SU-DHL-6 (cell line): ENCODE results near the gene ITPR2.

Experiments
- H2AFZ ChIP-seq: fragments of 200-600 bp; sonication (generic); 2 replicates; pipeline ENCODE4 v1.6.1; 2014; ENCODE audit warnings: low read depth, mild to moderate bottlenecking, moderate library complexity, mixed read lengths, antibody characterized with exemption, low read length; ENCODE audit not compliant: severe bottlenecking
- H3F3A ChIP-seq: fragments of 200-600 bp; shearing (Covaris generic); 2 replicates; pipeline ENCODE4 v1.6.0; 2016; ENCODE audit warnings: antibody characterized with exemption, mild to moderate bottlenecking; ENCODE audit not compliant: insufficient read depth
- H3K27ac ChIP-seq: fragments of 200-600 bp; sonication (generic); 2 replicates; pipeline ENCODE4 v1.5.1; 2016; ENCODE audit warnings: low read depth, mild to moderate bottlenecking, low read length, moderate library complexity, mixed read lengths
- H3K27me3 ChIP-seq: fragments of 200-600 bp; sonication (generic), shearing (Covaris generic); 2 replicates; pipeline ENCODE4 v1.6.0; 2014; ENCODE audit warnings: mild to moderate bottlenecking, low read length
- H3K36me3 ChIP-seq: fragments of 200-600 bp; sonication (generic); 2 replicates; pipeline ENCODE4 v1.6.1; 2014; ENCODE audit warnings: mild to moderate bottlenecking, low read length, mixed read lengths
- H3K4me2 ChIP-seq: fragments of 300-600, 200-600 bp; shearing (Covaris generic), sonication (generic); 2 replicates; pipeline ENCODE4 v1.6.0; 2014; ENCODE audit warnings: low read length, low read depth, mild to moderate bottlenecking; ENCODE audit not compliant: poor library complexity, severe bottlenecking
- H3K4me3 ChIP-seq: fragments of 200-600 bp; sonication (generic); 2 replicates; pipeline ENCODE4 v1.5.1; 2014; ENCODE audit warnings: antibody characterized with exemption, low read length, mild to moderate bottlenecking, mixed read lengths; ENCODE audit not compliant: insufficient read depth, poor library complexity, severe bottlenecking
- H3K79me2 ChIP-seq: fragments of 200-600 bp; sonication (generic); 2 replicates; pipeline ENCODE4 v1.6.1; 2014; ENCODE audit warnings: mild to moderate bottlenecking, low read length, moderate library complexity; ENCODE audit not compliant: insufficient read depth
- H3K9ac ChIP-seq: fragments of 200-600 bp; sonication (generic); 2 replicates; pipeline ENCODE4 v1.7.0; 2014; ENCODE audit warnings: mild to moderate bottlenecking, low read length
- H3K9me2 ChIP-seq: fragments of 200-600 bp; sonication (generic); replicated peaks from 2 replicates; pipeline ENCODE4 v1.6.1; 2014; ENCODE audit warnings: low read length; ENCODE audit not compliant: insufficient read depth
- H3K9me3 ChIP-seq: fragments of 200-600 bp; sonication (generic); 2 replicates; pipeline ENCODE4 v1.6.1; 2014; ENCODE audit warnings: low read length, mixed read lengths; ENCODE audit not compliant: insufficient read depth
- H4K20me1 ChIP-seq: fragments of 200-600 bp; sonication (generic); 2 replicates; pipeline ENCODE4 v1.6.1; 2014; ENCODE audit warnings: low read depth, mild to moderate bottlenecking, antibody characterized with exemption, low read length, moderate library complexity, mixed read lengths
- CTCF ChIP-seq: fragments of 200-600 bp; sonication (generic); IDR thresholded peaks from one replicate; pipeline ENCODE4 v1.5.1; 2017; ENCODE audit warnings: antibody characterized with exemption, mild to moderate bottlenecking, low read length, moderate library complexity; ENCODE audit not compliant: insufficient read depth, poor library complexity, severe bottlenecking
- EZH2phosphoT487 ChIP-seq: fragments of 200-600 bp; sonication (generic), shearing (Covaris generic); conservative IDR thresholded peaks from 2 replicates; pipeline ENCODE4 v1.6.1; 2018; ENCODE audit warnings: mild to moderate bottlenecking, antibody characterized with exemption, low read length, moderate library complexity, mixed read lengths

ITPR2 gene

GRCh38 chr12:26514364-26514763, 318.6 kb downstream of the ITPR2 start:
- no peaks in the 10 kb centered on the region for H3K9me3 ChIP-seq
- H4K20me1 ChIP-seq: no peaks in the 10 kb centered on the region
- no peak overlapping the region for H2AFZ ChIP-seq
- no peaks in the 10 kb centered on the region for H3K79me2 ChIP-seq
- H3K27me3 ChIP-seq: no peaks in the 10 kb centered on the region
- no peak overlapping the region for H3K27ac ChIP-seq
- no peaks in the 10 kb centered on the region for H3K36me3 ChIP-seq
- H3K9me2 ChIP-seq: no peaks in the 10 kb centered on the region
- TF ChIP-seq CTCF: no peak
- no peak for TF ChIP-seq EZH2phosphoT487
- H3K9ac ChIP-seq: no peak overlapping the region
- H3K4me3 ChIP-seq: no peak overlapping the region
- H3K4me2 ChIP-seq: no peak overlapping the region
- H3F3A ChIP-seq: 0 out of 2 replicates have a peak, but pooled peaks cover 6% of the 10 kb centered on the region

DNA sequence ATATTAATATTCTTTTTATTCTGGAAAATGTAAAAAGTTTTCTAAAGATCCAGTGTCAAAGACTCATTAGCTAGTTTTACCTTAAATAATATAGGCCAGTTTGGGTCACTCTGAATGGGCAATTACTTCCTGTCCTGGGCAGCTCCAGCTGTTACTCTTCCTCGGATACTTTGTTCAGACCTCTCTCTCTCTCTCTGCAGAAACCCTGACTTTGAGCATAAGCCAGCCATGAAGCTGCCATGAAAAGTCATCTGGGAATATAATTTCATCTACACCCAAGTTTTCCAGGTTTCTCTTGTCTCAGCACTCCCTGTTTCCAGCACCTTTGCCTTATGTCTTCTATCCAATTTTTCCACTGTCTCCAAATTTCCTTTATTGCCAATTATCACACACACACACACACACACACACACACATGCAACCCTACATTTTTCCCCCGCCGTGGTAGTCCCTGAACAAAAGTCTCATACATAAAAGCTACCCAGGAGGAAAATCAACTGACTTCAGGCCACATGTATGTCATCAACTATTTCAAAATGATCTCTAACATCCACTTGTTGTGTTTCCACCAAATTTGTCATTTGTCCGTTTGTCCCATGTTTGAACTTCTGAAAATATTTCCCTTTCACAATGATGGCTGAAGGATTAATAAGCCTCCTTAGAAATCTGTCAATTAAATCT, 319.5 kb downstream of the ITPR2 start:
- Histone ChIP-seq H3K79me2 (no peaks in the 10 kb centered on the region), H3F3A (no peaks in the 10 kb centered on the region), H3K4me3 (no peak overlapping the region), H4K20me1 (no peaks in the 10 kb centered on the region), H3K9me3 (no peaks in the 10 kb centered on the region), H3K9me2 (no peaks in the 10 kb centered on the region), H3K27ac (no peak overlapping the region), H3K4me2 (no peak overlapping the region), H3K9ac (no peak overlapping the region), H2AFZ (no peak overlapping the region), H3K27me3 (no peaks in the 10 kb centered on the region), H3K36me3 (no peaks in the 10 kb centered on the region)
- TF ChIP-seq EZH2phosphoT487 (no peak), CTCF (no peak)

GRCh38 chr12:26512213-26512612, 320.8 kb downstream of the ITPR2 start:
- Histone ChIP-seq H3K27me3 (no peaks in the 10 kb centered on the region), H2AFZ (no peak overlapping the region), H3K4me2 (no peak overlapping the region), H3K27ac (no peak overlapping the region), H4K20me1 (no peaks in the 10 kb centered on the region), H3K4me3 (no peak overlapping the region), H3F3A (no peaks in the 10 kb centered on the region), H3K9ac (no peak overlapping the region), H3K9me2 (no peaks in the 10 kb centered on the region), H3K36me3 (no peaks in the 10 kb centered on the region), H3K9me3 (no peaks in the 10 kb centered on the region), H3K79me2 (no peaks in the 10 kb centered on the region)
- TF ChIP-seq EZH2phosphoT487 (no peak), CTCF (no peak)
